CD4-positive, alpha-beta memory T cell (primary cell): ENCODE measurements around the gene TFB2M. TPM values are rescaled to one million over a fixed set of nuclear protein-coding genes. Genes with fewer than 3 reads are reported as not detected.

Source experiments
- CTCF ChIA-PET: fragments of 350-600 bp; sonication (Branson Sonifier 250); formaldehyde crosslinking; loops from one replicate; lab custom pipeline; 2021; ENCODE audit warnings: inconsistent platforms; ENCODE audit not compliant: partially characterized antibody; lab: Charles Lee
- POLR2A ChIA-PET: fragments of 350-600 bp; sonication (Branson Sonifier 250); formaldehyde crosslinking; loops from one replicate; lab custom pipeline; 2021; ENCODE audit not compliant: partially characterized antibody; lab: Charles Lee
- DNase-seq, 5 donors: peaks; one replicate each; pipeline versions ENCODE4 v3.0.0 to v3.0.0-alpha.2; 2020 to 2022; ENCODE audit warnings: mixed read lengths in 1 of 5
- H3K27ac ChIP-seq: one replicate; pipeline ENCODE4 v1.7.0; 2013; ENCODE audit warnings: low read depth, low read length
- H3K27me3 ChIP-seq: 2 replicates; pipeline ENCODE4 v1.7.0; 2013; ENCODE audit warnings: mild to moderate bottlenecking, low read length, moderate library complexity; ENCODE audit not compliant: insufficient read depth
- H3K36me3 ChIP-seq: 2 replicates; pipeline ENCODE4 v1.7.0; 2013; ENCODE audit warnings: mild to moderate bottlenecking, low read length, moderate library complexity; ENCODE audit not compliant: insufficient read depth
- H3K4me1 ChIP-seq: 2 replicates; pipeline ENCODE4 v1.7.0; 2013; ENCODE audit warnings: mild to moderate bottlenecking, low read length, moderate library complexity; ENCODE audit not compliant: insufficient read depth
- H3K4me3 ChIP-seq, 2 donors: one replicate each; pipeline ENCODE4 v1.7.0; 2013; ENCODE audit warnings: low read length in 2 of 2, mild to moderate bottlenecking in 1 of 2
- H3K9me3 ChIP-seq, 2 donors: one replicate each; pipeline ENCODE4 v1.7.0; 2013; ENCODE audit warnings: low read length in 2 of 2, control low read depth in 1 of 2; ENCODE audit not compliant: control insufficient read depth in 1 of 2
- H3K27ac Mint-ChIP-seq, 7 donors: one replicate each; pipeline ENCODE4 v1.8.0; 2020 to 2021; ENCODE audit warnings: mixed read lengths in 7 of 7, mild to moderate bottlenecking in 6 of 7, inconsistent platforms in 3 of 7, moderate library complexity in 3 of 7
- H3K27me3 Mint-ChIP-seq, 2 donors: one replicate each; pipeline ENCODE4 v1.8.0; 2020 to 2021; ENCODE audit warnings: mixed read lengths in 2 of 2
- H3K36me3 Mint-ChIP-seq, 2 donors: one replicate each; pipeline ENCODE4 v1.8.0; 2020 to 2021; ENCODE audit warnings: mixed read lengths in 2 of 2, inconsistent platforms in 1 of 2, mild to moderate bottlenecking in 1 of 2
- H3K4me1 Mint-ChIP-seq, 4 donors: one replicate each; pipeline ENCODE4 v1.8.0; 2020 to 2021; ENCODE audit warnings: mixed read lengths in 4 of 4, mild to moderate bottlenecking in 1 of 4
- H3K4me3 Mint-ChIP-seq, 8 donors: one replicate each; pipeline ENCODE4 v1.8.0; 2020 to 2021; ENCODE audit warnings: mixed read lengths in 8 of 8, mild to moderate bottlenecking in 7 of 8, moderate library complexity in 6 of 8, inconsistent platforms in 3 of 8
- H3K9me3 Mint-ChIP-seq, 8 donors: one replicate each; pipeline ENCODE4 v1.8.0; 2020 to 2021; ENCODE audit warnings: mixed read lengths in 8 of 8, mild to moderate bottlenecking in 5 of 8, inconsistent platforms in 3 of 8, moderate library complexity in 1 of 8
- intact Hi-C: fragments of 100-400 bp; cut with micrococcal nuclease; formaldehyde crosslinking; loops from one replicate; pipeline ENCODE4 v1.15.1; 2023
- polyA plus RNA-seq, 2 donors: library from polyadenylated mRNA; unstranded; fragments of 300-500 nt; fragmentation: Illumina TruSeq; gene quantifications; one replicate each; pipeline ENCODE4 v1.2.3, GENCODE V29; 2021
- total RNA-seq, 2 experiments: library from RNA; stranded (reverse); gene quantifications; one replicate each; pipeline ENCODE4 v1.2.3, GENCODE V29; 2021

Gene TFB2M
- total and polyA plus RNA-seq, 4 experiments from 2014 or later: 8.8 to 29.0 (median 13.0) TPM

DNA sequence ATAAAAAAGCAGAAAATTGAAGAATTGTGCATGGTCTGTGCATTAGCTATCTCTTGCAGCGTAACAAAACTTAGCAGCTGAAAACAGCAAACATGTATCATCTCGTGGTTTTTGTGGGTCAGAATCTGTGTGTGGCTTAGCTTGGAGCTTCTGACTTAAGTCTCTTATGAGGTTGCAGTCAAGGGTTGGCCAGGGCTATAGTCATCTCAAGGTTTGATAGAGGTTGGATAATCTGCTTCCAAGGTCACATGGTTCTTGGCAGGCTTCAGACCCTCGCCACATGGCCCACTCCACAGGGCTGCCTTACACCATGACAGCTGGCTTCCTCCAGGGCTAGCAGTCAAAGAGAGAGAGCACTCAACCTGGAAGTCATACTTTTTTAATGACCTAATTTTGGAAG is 36.1 kb upstream of the TFB2M start:
- Histone ChIP-seq H3K27me3 (no peaks in the 10 kb centered on the region), H3K4me1 (peaks cover 50% of the 10 kb centered on the region), H3K36me3 (no peaks in the 10 kb centered on the region), H3K9me3 (no peaks in the 10 kb centered on the region), H3K4me3 (no peak overlapping the region), H3K27ac (no peak overlapping the region)
- Mint-ChIP-seq H3K36me3 (peaks cover 21 to 31% of the 10 kb centered on the region in 2 donors), H3K27me3 (no peaks in the 10 kb centered on the region), H3K4me1 (peaks cover 42 to 79% (median 59%) of the 10 kb centered on the region in 4 donors), H3K27ac (peak overlapping the region in 6 of 7 donors; percentile 12 to 65 (median 44)), H3K9me3 (no peaks in the 10 kb centered on the region), H3K4me3 (peak overlapping the region in 5 of 8 donors; percentile 3 to 63 (median 17))
- intact Hi-C loops: no loop called here
- peak in 1 of 5 donors; percentile 42 for DNase-seq
- CTCF ChIA-PET: interaction anchor here (0.9 to 1.8 kb wide), 4 partner anchors 12 to 104 kb away, joined by 3 to 6 read pairs (median 3); no protein-coding TSS in a partner anchor
- POLR2A ChIA-PET: interaction anchor here (5.1 kb wide), 1 partner anchor 36 kb away, joined by 19 read pairs; the partner anchor contains the start of genes CNST and TFB2M

DNA sequence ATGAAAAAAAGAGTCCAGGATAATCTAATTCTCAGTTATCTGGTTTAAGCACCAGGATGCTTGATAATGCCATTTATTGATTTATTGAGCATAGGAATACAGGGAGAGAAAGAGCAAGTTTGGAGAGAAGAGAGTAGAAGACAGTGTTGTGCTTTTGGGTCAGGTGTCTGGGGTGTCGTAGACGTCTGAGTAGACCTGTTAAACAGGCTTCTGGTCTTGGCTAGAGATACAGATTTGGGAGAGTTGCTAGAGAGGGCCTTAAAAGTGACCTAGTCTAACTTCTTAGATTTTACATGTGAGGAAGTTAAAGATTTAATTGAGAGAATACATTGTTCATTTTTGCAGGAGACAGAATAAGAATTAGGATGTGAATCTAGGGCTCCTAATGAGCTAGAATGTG is 34.5 kb upstream of the TFB2M start:
- CTCF ChIA-PET: interaction anchor here (0.8 to 1.8 kb wide), 5 partner anchors 10 to 102 kb away, joined by 3 to 6 read pairs (median 4); partner anchors contain the start of gene CNST
- no peaks in the 10 kb centered on the region for H3K9me3 ChIP-seq
- Mint-ChIP-seq H3K9me3 (no peaks in the 10 kb centered on the region), H3K4me1 (peaks cover 50 to 91% (median 70%) of the 10 kb centered on the region in 4 donors), H3K4me3 (peak overlapping the region in 3 of 8 donors; percentile 3 to 33 (median 23)), H3K36me3 (peaks cover 25 to 42% of the 10 kb centered on the region in 2 donors), H3K27ac (peak overlapping the region in 6 of 7 donors; percentile 0 to 90 (median 51)), H3K27me3 (no peaks in the 10 kb centered on the region)
- H3K27me3 ChIP-seq: no peaks in the 10 kb centered on the region
- POLR2A ChIA-PET: interaction anchor here (0.6 to 5.1 kb wide), 2 partner anchors 34 to 85 kb away, joined by 3 to 19 read pairs; partner anchors contain the start of genes CNST and TFB2M
- H3K27ac ChIP-seq: no peak overlapping the region
- H3K4me3 ChIP-seq: no peak overlapping the region
- intact Hi-C loops: no loop called here
- H3K36me3 ChIP-seq: no peaks in the 10 kb centered on the region
- no peak for DNase-seq
- peaks cover 58% of the 10 kb centered on the region for H3K4me1 ChIP-seq

DNA sequence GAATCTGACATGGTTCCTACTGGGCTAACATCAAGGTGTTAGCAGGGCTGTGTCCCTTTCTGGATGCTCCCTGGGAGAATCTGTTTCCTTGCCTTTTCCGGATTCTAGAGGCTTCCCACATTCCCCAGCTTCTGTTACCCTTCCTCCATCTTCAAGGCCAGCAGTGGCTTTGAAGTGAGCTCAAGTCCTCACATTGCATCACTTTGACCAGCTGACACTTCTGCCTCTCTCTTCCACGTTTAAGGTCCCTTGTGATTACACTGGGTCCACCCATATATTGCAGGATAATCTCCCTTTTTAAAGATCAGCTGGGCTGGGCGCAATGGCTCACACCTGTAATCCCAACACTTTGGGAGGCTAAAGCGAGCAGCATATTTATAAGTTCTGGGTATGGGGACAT is 33.3 kb upstream of the TFB2M start:
- no peaks in the 10 kb centered on the region for H3K27me3 Mint-ChIP-seq
- ChIA-PET POLR2A (interaction anchor here (5.1 kb wide), 1 partner anchor 33 kb away, joined by 19 read pairs; the partner anchor contains the start of genes CNST and TFB2M), CTCF (interaction anchor here (1.4 kb wide), 1 partner anchor 12 kb away, joined by 4 read pairs; no protein-coding TSS in a partner anchor)
- no peaks in the 10 kb centered on the region for H3K9me3 Mint-ChIP-seq
- peaks cover 53 to 92% (median 72%) of the 10 kb centered on the region in 4 donors for H3K4me1 Mint-ChIP-seq
- intact Hi-C loops: no loop called here
- H3K36me3 Mint-ChIP-seq: peaks cover 28 to 47% of the 10 kb centered on the region in 2 donors
- peaks cover 66% of the 10 kb centered on the region for H3K4me1 ChIP-seq
- H3K9me3 ChIP-seq: no peaks in the 10 kb centered on the region
- H3K27me3 ChIP-seq: no peaks in the 10 kb centered on the region
- H3K36me3 ChIP-seq: peaks cover 3% of the 10 kb centered on the region
- no peak overlapping the region for H3K4me3 ChIP-seq
- H3K27ac Mint-ChIP-seq: peak overlapping the region in 5 of 7 donors; percentile 25 to 60 (median 39)
- no peak overlapping the region for H3K4me3 Mint-ChIP-seq
- no peak overlapping the region for H3K27ac ChIP-seq
- no peak for DNase-seq

DNA sequence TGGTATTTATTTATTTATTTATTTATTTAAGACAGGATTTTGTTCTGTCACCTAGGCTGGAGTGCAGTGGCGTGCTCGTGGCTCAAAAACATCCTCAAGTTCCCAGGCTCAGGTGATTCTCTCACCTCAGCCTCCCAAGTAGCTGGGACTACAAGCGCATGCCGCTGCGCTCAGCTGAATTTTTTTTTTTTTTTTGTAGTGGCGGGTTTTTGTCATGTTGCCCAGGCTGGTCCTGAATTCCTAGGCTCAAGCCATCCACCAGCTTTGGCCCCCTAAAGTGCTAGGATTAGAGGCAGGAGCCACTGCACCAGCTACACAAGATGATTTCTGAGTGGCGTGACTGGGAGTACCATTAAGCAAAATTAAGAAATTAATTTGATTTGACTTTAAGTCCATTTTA is 31.9 kb upstream of the TFB2M start:
- H3K4me1 Mint-ChIP-seq: peaks cover 50 to 89% (median 64%) of the 10 kb centered on the region in 4 donors
- H3K4me3 ChIP-seq: no peak overlapping the region
- no peak for DNase-seq
- intact Hi-C loops: no loop called here
- H3K27ac ChIP-seq: no peak overlapping the region
- H3K4me3 Mint-ChIP-seq: no peak overlapping the region
- CTCF ChIA-PET: interaction anchor here (1.3 kb wide), 1 partner anchor 25 kb away, joined by 3 read pairs; no protein-coding TSS in a partner anchor
- H3K27me3 Mint-ChIP-seq: no peaks in the 10 kb centered on the region
- no peaks in the 10 kb centered on the region for H3K9me3 Mint-ChIP-seq
- H3K27me3 ChIP-seq: no peaks in the 10 kb centered on the region
- H3K9me3 ChIP-seq: no peaks in the 10 kb centered on the region
- peaks cover 3% of the 10 kb centered on the region for H3K36me3 ChIP-seq
- H3K36me3 Mint-ChIP-seq: peaks cover 24 to 49% of the 10 kb centered on the region in 2 donors
- POLR2A ChIA-PET: interaction anchor here (5.1 kb wide), 1 partner anchor 32 kb away, joined by 19 read pairs; the partner anchor contains the start of genes CNST and TFB2M
- H3K4me1 ChIP-seq: peaks cover 66% of the 10 kb centered on the region
- H3K27ac Mint-ChIP-seq: peak overlapping the region in 2 of 7 donors; percentile 25 to 43

GRCh38 chr1:246597340-246597739 is 31.3 kb upstream of the TFB2M start:
- no peak for DNase-seq
- Histone ChIP-seq H3K9me3 (no peaks in the 10 kb centered on the region), H3K4me1 (peaks cover 61% of the 10 kb centered on the region), H3K36me3 (peaks cover 6% of the 10 kb centered on the region), H3K27me3 (no peaks in the 10 kb centered on the region), H3K4me3 (no peak overlapping the region), H3K27ac (no peak overlapping the region)
- CTCF ChIA-PET: interaction anchor here (1.3 kb wide), 1 partner anchor 26 kb away, joined by 3 read pairs; no protein-coding TSS in a partner anchor
- POLR2A ChIA-PET: interaction anchor here (5.1 kb wide), 1 partner anchor 31 kb away, joined by 19 read pairs; the partner anchor contains the start of genes CNST and TFB2M
- intact Hi-C loops: no loop called here
- H3K27ac Mint-ChIP-seq: peak overlapping the region in 3 of 7 donors; percentile 5 to 78 (median 7)
- peaks cover 25 to 51% of the 10 kb centered on the region in 2 donors for H3K36me3 Mint-ChIP-seq
- H3K27me3 Mint-ChIP-seq: no peaks in the 10 kb centered on the region
- H3K4me3 Mint-ChIP-seq: no peak overlapping the region
- peaks cover 49 to 89% (median 64%) of the 10 kb centered on the region in 4 donors for H3K4me1 Mint-ChIP-seq
- H3K9me3 Mint-ChIP-seq: no peaks in the 10 kb centered on the region

DNA sequence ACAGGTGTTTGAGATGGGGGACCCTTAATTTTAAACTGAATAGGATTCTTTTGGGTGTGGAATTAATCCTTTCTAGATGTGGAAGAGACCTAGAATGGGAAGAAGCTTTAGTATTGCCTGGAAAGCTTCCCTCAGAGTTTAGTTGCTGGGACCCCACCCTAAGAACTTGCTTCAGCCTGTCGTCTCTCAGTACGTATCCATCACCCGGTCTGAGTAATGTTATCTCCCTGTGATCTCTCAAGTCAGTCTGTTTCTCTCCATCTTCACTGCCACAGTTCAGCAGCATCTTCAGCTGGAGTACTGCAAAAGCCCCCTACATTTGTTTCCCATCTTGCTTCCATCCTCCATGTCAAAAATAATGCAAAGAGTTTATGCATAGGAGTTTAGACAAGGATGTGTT is 29.1 kb upstream of the TFB2M start:
- no peaks in the 10 kb centered on the region for H3K9me3 ChIP-seq
- no peaks in the 10 kb centered on the region for H3K27me3 ChIP-seq
- CTCF ChIA-PET: interaction anchor here (1.4 kb wide), 1 partner anchor 16 kb away, joined by 3 read pairs; no protein-coding TSS in a partner anchor
- H3K9me3 Mint-ChIP-seq: peaks cover 0 to 2% (median 0%) of the 10 kb centered on the region in 8 donors
- peaks cover 13% of the 10 kb centered on the region for H3K36me3 ChIP-seq
- H3K27me3 Mint-ChIP-seq: no peaks in the 10 kb centered on the region
- DNase-seq: no peak
- H3K4me1 ChIP-seq: peaks cover 58% of the 10 kb centered on the region
- no peak overlapping the region for H3K27ac ChIP-seq
- peaks cover 40 to 64% of the 10 kb centered on the region in 2 donors for H3K36me3 Mint-ChIP-seq
- H3K4me3 Mint-ChIP-seq: peak overlapping the region in 1 of 8 donors; percentile 43
- peak overlapping the region in 3 of 7 donors; percentile 4 to 33 (median 25) for H3K27ac Mint-ChIP-seq
- POLR2A ChIA-PET: interaction anchor here (1.5 kb wide), 1 partner anchor 29 kb away, joined by 5 read pairs; the partner anchor contains the start of genes CNST and TFB2M
- no peak overlapping the region for H3K4me3 ChIP-seq
- H3K4me1 Mint-ChIP-seq: peaks cover 45 to 86% (median 64%) of the 10 kb centered on the region in 4 donors
- intact Hi-C loops: no loop called here

DNA sequence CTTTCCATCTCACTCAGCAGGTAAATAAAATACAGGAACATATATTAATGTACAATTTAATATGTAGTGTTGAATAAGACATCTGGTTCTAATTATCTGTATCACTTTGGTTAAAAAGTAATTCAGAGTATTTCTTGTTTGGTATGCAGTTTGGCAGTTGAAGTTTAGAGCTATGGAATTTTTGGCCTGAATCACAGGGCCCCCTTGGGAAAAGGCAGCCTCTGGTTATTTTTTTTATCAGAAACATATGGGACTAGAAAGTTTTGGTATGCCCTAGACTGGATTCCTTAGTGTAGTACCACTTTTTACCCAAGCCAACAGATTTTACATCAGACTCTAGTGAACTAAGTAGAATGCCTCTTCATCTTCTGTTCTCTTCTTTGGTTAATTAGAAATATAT is 26.6 kb upstream of the TFB2M start:
- peak overlapping the region in 2 of 7 donors; percentile 57 to 62 for H3K27ac Mint-ChIP-seq
- H3K27ac ChIP-seq: no peak overlapping the region
- POLR2A ChIA-PET: no interaction called here
- peaks cover 0 to 6% (median 1%) of the 10 kb centered on the region in 8 donors for H3K9me3 Mint-ChIP-seq
- no peak overlapping the region for H3K4me3 ChIP-seq
- H3K27me3 ChIP-seq: no peaks in the 10 kb centered on the region
- no peaks in the 10 kb centered on the region for H3K9me3 ChIP-seq
- H3K27me3 Mint-ChIP-seq: no peaks in the 10 kb centered on the region
- intact Hi-C loops: no loop called here
- CTCF ChIA-PET: no interaction called here
- no peak for DNase-seq
- H3K4me1 ChIP-seq: peaks cover 39% of the 10 kb centered on the region
- peaks cover 13% of the 10 kb centered on the region for H3K36me3 ChIP-seq
- peak overlapping the region in 1 of 8 donors; percentile 10 for H3K4me3 Mint-ChIP-seq
- H3K36me3 Mint-ChIP-seq: peaks cover 40 to 57% of the 10 kb centered on the region in 2 donors
- peaks cover 38 to 75% (median 54%) of the 10 kb centered on the region in 4 donors for H3K4me1 Mint-ChIP-seq
